Nucleus accumbens (tissue), 56 donors: Measurements from ENCODE around the gene SRRM5.
A peak's percentile ranks its signal among the peaks of the same experiment; 100 is the strongest.
"Not testable (repeated sequence)": the region's sequence is repeated elsewhere in the genome, so short reads cannot be mapped to it uniquely, and the experiment has no call there.

Experiments
- DNase-seq, 56 donors: peaks; one replicate each; lab custom pipeline; 2025; lab: John Stamatoyannopoulos, UW

The SRRM5 gene

DNA sequence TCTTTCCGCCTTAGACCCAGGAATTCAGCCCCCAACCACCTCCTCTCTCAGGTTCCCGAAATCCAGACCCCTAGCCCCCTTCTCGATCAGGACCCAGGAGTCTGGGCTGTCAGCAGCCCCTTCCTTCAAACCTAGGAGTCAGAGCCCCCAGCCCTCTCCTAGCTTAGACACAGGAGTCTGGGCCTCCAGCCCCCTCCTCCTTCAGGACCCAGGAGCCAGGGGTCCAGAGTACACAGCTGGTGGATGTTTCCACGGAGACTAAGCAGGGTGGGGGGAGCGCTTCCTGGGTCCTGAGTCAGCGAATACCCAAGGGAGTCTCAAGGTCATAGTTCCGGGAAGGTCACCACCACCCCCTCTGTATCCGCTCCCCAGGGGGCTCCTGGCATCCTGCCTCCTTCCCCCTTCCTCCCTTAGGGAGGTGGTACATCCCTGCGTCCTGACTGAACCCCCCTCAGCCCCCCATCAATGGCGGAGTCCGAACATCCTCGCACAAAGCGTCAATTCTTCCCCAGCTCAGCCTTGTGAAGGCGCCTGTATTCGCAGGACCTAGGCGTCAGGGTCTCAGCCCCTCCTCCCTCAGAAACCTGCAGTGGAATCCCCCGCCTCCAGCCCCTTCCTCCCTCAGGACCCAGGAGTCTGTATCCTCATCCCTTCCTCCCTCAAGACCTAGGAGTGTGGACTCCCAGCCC, 23.1 kb downstream of the SRRM5 start:
- peak in 53 of 56 donors; percentile 25 to 92 (median 67) for DNase-seq

DNA sequence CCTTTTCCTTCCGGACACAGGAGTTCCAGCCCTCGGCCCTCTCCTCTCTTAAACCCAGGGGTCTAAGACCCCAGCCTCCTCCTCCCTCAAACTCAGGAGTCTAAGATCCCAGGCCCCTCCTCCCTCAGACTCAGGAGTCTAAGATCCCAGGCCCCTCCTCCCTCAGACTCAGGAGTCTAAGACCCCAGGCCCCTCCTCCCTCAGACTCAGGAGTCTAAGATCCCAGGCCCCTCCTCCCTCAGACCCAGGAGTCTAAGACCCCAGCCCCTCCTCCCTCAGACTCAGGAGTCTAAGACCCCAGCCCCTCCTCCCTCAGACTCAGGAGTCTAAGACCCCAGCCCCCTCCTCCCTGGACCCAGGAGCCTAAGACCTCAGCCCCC, 23.7 kb downstream of the SRRM5 start:
- DNase-seq, result peak in 5 of 56 donors; percentile 22 to 49 (median 41)

DNA sequence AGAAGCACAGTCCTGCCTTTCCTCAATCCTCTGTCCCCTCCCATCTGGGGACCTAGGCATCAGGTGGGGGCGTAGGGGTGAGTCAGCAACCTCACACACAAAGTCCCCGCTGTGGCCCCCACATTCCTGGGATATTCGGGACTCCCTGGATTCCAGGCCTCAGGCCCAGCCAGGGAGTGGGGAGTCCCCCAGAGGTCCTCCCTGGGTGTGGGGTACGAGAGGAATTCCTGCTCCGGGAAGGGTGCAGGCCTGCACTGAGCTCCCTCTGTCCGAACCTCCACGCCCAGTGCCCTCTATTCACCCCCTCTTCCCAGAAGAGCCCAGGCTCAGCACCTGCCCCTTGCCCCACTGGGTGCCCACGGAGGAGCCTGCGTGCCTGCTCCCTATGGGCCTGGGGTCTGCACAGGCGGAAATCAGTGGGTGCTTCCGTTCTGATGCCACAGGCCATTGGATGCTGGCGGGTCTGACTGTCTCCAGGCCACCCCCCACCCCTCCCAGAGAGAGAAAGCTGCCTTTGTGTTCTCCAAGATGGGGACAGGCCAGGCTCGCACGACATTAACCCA, 24.3 kb downstream of the SRRM5 start:
- peak in 51 of 56 donors; percentile 22 to 85 (median 66) for DNase-seq

DNA sequence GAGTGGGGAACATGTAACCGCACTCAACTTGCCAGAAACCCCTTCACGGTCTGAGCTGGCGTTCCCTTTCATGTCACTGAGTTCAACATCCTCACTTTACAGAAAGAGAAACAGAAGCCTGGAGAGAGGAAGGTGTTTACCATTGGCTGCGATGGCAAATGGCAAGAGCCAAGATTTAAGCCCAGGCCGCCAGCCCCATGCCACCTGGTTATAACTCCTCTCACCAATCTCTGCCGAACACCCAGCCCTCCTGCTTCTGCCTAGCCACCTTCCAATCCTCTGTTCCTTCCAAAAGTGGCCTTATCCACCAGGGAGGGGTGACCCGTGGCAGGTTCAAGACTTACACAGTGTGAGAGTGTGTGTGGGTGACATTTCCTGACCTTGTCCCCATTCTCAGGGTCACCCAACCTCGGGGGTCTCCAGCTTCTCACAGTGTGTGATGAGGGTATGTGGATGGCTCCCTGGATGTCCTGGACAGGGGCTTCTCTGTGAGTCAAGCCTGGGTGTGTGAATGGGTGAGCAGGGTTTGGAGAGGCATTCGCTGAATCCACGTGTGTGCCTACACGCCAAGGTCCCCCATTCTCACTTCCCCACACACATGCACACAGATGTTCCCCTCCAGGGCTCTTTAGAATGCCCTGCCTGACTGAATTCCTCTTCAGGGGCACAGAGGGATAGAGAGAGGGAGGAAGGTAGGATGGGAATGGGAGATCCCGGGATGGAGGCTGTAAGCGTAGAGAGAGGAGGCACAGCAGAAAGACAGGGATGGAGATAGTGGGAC, 26.5 kb downstream of the SRRM5 start:
- peak in 10 of 56 donors; percentile 5 to 46 (median 22) for DNase-seq

DNA sequence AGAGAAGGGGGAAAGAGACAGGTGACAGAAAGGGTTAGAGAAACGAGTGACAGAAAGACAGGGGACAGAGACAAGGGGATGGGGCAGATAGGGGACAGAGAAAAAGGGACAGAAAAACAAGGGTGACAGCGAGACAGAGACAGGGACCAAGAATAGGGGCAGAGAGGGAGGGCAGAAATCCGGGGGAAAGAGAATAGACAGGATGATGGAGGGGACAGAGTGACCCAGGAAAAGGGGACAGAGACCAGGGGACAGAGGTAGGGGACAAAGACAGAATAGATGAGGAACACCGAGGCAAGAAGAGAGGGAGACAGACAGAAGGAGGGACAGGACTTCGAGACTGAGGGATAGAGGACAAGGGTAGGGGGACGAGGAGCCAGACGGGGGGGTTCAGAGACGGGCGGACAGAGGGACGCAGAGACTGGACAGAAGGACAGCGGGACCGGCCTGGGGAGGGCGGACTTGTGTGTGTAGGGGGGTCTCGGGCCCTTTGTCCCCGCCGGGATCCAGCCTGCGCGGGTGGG, 27.2 kb downstream of the SRRM5 start:
- peak in 5 of 56 donors; percentile 4 to 44 (median 31) for DNase-seq

DNA sequence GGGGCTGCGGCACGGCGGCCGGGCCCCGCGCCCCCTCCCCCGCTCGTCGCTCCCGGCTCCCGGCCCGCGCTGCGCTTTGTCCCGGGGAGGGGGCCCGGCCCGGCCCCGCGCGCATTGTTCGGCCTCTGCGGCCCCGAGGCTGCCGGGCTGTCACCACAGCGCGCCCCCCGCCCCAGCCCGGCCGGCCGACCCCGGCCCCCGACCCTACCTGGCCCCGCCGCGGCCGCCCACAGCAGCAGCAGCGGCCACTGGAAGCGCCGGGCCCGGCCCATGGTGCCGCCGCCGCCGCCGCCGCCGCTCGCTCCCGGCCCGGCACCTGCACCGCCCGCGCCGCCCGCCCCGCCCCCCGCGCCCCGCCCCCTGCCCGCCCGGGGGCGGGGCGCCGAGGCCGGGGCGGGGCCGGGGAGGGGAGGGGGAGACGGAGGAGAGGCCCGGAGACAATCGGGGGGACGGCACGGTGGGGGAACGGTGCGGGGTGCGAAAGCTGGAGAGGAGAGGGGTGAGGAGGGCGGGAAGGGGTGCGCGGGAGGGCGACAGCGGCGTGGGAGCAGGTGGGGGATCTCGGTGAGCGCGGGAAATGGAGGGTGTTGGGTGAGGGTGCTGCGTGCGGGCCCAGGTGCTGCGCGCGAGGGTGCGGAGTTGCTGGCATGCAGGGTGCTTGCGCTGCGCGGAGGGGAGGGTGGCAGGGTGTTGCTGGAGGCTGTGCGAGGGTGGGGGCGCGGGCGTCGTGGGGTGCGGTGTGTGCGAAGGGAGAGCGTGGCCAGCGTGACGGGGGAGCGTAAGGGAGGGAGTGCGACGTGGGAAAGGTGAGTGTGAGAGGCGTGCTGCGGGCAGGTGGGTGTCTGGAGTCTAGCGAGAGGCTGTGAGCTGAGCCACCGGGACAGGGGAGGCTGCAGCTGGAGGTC, 27.9 kb downstream of the SRRM5 start, which contains the start of gene CADM4:
CADM4 (minus strand) TSS at position 332 of the 905 bp plus-strand sequence; CDS start at position 272, 60 bp downstream.
- peak in 45 of 56 donors; percentile 6 to 80 (median 52) for DNase-seq

DNA sequence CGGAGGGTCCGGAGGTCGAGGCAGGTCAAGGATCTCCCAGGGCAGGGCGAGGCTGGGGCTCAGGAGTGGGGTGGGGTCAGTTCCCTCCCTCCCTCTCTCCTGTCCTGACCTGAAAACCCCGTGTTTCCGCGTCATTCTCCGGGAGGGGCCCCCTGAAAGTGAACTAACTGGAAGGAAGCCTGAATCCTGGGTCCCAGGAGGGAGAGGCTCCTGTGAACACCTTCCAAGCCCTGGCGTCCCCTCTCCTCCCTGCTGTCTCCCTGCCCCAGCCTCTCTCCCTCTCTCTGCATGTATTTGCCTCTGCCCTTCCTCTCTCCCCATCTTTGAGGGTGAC, 28.5 kb downstream of the SRRM5 start:
- peak in 1 of 56 donors; percentile 26 for DNase-seq

DNA sequence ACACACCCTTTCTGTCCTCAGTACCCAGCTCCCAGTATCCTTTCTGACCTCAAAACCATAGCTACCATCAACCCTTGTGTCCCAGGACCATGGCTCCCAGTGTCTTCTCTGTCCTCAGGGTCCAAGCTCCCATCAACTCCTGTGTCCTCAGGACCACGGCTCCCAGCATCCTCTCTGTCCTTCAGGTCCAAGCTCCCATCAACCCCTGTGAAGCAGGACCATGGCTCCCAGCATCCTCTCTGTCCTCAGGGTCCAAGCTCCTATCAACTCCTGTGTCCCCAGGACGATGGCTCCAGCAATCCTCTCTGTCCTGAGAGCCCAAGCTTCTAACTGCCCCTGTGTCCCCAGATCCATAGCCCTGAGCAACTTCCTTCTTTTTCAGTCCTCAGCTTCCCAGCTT, 29.4 kb downstream of the SRRM5 start:
- DNase-seq, result no peak

DNA sequence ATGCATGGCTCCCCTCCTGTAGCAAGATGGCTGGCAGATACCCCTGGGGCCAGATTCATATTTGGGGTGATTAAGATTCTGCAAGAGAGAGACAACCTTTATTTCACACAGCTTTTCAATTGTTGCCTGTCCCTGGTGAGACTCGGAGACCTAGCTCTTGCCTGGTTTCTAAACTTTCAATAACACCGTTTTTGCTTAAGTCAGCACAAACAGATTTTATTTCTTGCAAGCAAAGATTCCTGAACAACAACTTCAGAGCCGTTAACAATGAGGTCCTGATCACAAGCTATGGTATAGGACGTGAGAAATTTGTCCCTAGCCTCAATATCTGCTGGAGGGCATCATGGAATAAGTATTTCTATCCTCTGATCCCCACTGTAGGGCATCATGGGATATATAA, 30.6 kb downstream of the SRRM5 start:
- no peak for DNase-seq

DNA sequence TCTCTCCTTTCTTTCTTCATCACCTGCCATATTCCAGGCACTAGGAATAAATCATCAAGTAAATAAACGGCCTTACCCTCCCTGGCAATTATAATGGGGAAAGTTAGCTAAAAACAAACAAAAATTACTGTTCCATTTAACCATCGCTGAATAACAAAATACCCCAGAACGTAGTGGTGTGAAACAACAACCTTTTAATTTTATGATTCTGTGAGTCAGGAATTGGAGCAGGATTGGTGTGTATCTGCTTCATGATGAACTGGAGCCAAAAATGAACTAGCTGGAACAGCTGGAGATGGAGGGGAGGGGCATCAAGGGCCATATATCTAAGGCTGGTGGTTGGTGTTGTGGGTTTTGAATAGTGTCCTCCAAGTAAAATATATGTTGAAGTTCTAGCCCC, 31.4 kb downstream of the SRRM5 start:
- DNase-seq, result no peak

DNA sequence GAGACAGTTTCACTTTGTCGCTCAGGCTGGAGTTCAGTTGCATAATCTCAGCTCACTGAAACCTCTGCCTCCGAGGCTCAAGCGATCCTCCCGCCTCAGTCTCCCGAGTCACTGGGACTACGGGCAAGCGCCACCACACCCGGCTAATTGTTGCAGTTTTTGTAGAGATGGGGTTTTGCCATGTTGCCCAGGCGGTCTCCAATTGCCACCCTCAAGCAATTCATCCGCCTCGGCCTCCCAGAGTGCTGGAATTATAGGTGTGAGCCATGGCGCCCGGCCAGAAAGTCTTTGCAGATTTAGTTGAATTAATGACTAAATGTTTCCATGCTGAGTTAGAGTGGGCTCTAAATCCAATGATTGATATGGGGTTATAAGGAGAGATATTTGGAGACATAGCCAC, 32.3 kb downstream of the SRRM5 start:
- DNase-seq, result no peak

DNA sequence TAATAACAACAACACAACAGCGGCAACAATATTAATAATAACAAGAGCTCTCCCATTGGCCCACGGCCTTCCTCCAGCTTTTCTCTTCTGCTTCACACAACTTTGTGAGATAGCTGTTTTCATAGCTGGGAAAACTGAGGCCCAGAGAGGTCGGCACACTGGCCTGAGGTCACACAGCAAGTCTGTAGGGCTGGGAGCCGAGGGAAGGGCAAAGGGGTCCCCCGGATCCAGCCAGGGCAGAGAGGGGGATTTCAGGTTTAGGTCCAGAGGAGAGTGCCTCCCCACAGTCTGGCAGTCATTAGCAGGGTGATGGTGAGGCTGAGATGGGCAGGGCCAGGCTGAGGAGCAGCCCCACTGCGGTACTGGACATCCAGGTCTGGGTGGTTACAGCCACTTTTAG, 36.7 kb downstream of the SRRM5 start:
- no peak for DNase-seq

DNA sequence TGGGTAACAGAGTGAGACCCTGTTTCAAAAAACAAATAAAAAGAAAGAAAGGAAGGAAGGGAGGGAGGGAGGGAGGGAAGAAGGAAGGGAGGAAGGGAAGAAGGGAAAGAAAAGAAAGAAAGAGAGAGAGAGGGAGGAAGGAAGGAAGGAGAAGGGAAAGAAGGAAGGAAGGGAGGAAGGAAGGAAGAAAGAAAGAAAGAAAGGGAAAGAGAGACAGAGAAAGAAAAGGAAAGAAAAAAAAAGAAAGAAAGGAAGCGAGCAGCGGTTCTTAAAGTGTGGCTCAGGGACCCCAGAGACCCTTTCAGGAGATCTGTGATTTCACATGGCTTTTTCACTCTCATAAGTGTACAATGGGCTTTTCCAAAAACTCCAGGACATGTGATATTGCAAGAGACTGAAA, 37.6 kb downstream of the SRRM5 start:
- no peak for DNase-seq

DNA sequence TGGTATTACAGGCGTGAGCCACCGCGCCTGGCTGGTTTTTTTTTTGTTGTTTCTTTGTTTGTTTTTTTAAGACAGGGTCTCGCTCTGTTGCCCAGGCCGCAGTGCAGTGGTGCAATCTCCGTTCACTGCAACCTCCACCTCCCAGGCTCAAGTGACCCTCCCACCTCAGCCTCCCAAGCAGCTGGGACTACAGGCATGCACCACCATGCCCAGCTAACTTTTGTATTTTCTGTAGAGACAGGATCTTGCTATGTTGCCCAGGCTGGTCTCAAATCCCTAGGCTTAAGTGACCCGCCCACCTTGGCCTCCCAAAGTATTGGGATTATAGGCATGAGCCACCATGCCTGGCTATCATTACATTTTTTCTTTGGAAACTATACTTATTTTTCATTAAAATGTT, 38.4 kb downstream of the SRRM5 start:
- DNase-seq, result not testable (repeated sequence)

DNA sequence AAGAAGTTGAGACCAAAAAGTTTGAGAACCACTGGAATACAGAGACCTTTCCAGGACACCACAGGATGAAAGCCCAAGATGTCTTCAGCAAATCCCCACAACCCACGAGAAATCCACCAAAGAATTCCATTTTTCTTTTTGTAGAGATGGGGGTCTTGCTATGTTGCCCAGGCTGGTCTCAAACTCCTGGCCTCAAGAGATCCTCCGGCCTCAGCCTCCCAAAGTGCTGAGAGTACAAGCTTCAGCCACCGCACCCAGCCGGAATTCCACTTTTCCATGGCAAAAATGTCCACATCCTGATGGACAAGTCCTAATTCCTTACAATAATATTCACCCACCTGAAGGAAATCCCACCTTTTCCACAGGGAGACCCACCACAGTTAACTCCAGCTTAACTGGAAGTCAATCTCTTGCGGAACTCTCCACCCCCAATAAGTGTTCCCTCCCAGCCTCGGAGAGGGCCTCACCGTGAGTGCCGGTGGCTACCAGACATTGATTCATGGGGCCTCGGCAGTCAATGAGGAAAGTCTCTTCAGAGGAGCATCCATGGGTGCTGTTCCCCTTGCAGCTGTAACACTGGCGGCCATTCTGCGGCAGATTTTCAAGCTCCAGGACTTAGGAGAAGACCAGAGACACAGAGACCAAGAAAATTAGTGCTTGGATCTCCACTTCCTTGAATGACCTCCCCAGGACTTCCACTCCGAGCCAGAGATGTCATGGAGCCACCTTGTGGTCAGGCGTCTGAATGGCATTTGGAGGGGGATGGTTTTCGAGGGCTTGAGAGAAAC, 40.1 kb downstream of the SRRM5 start:
- DNase-seq, result peak in 48 of 56 donors; percentile 5 to 81 (median 47)

DNA sequence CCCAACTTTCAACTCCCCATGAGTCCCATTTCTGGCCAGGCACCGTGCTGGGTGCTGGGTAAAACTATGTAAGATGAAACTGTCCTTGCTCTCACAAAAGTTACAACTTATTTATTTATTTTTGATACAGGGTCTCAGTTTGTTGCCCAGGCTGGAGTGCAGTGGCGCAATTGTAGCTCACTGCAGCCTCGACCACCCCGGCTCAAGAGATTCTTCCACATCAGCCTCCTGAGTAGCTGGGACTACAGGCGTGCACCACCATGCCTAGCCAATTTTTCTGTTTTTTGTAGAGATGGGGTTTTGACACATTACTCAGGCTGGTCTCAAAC, 40.6 kb downstream of the SRRM5 start:
- DNase-seq, result no peak

DNA sequence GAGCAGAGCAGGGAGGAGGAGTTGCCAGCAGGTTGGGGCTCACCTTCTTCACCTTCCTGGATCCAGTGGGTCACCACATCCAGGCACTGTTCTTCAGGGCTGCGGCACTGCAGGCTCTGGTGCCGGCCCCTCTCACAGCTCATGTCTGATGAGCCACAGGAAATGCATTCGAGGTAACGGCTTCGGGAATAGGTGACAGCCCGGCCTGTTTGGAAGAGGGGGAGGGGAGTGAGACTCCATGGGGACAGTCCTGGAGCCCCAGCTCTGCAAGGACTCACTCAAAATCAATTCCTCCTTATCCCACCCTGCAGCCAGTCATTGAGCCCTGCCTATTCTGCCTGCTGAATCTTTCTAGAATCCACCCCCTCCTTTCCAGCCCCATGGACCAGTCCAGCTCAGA, 44.5 kb downstream of the SRRM5 start:
- no peak for DNase-seq

DNA sequence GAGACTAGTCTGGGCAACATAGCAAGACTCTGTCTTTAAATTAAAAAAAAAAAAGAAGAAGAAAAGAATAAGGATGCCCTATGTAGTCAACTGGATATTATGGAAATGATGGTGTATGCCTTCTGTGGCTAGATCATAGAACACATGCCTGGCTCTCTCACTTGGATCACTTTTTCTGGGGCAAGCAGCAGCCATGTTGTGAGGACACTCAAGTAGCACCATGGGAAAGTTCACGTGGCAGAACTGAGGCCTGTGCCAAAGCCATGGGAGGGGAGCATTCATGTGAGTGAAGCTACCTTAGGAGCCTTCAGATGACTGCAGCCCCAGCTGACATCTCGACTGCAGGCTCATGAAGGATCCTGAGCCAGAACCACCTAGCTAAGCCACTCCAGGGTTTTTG, 46.1 kb downstream of the SRRM5 start:
- DNase-seq, result no peak

DNA sequence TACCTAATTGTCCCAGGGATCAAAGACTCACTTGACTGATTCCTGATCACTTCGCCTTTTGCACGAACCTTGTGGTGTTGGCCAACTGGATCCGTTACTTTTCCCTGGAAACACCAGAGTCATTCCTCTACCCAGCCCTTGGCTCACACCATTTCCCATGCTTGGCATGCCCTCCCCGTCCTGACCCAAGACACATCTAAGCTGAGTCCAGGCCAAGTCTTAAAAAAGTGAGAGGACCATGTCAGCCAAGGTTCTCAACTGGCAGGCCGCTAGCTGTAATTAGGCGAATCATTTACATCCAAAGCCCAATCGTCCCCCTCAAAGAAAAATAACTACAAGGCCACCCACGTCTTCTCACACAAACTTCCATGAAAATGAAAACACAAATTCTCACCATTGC, 46.6 kb downstream of the SRRM5 start:
- DNase-seq, result peak in 12 of 56 donors; percentile 6 to 51 (median 29)
